Measurements from ENCODE around the gene TMC7. TPM values are rescaled to one million over a fixed set of nuclear protein-coding genes. Genes with fewer than 3 reads are reported as not detected.
"Not testable (repeated sequence)": the region's sequence is repeated elsewhere in the genome, so short reads cannot be mapped to it uniquely, and the experiment has no call there.

TMC7 gene
- total RNA-seq: 1.9 TPM
- long read RNA-seq, partial matches to known transcripts: 0 of 3 reads
- long read RNA-seq, other reads (novel, unspliced or antisense): 3 of 3 reads

- DNase-seq (ENCODE audit: low spot score): peak; percentile 89
- intact Hi-C loops (cut with DNase I): loop anchor here (2.0 to 5.0 kb wide), 2 partner anchors 89 to 394 kb away; no protein-coding TSS in a partner anchor
Observed at GRCh38 chr16:18983565-18984434, at the start of gene TMC7. TMC7 (plus strand) TSS chr16:18983934; CDS start chr16:18984064, 130 bp downstream.

GRCh38 chr16:18936727-18937340 lies 46.9 kb upstream of the TMC7 start:
- DNase-seq (ENCODE audit: low spot score): no peak
- intact Hi-C loops (cut with DNase I): no loop called here

DNA sequence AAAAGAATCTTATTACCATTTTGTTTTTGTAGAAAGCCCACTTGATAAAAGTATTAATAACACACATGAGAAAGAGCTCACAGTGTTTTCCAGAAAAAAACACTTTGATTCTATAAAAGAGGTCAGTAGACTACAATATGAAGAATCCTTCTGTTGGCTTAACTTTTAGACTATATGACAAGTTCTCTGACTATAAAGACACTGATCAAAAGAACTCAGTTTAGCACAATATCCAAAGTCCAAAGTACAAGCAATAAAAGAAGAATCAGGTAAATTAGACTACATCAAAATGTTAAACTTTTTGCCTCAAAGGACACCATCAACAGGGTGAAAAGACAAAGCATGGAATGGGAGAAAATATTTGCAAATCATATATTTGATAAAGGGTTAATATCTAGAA lies 46.3 kb upstream of the TMC7 start:
- DNase-seq (ENCODE audit: low spot score): no peak
- intact Hi-C loops (cut with DNase I): no loop called here

DNA sequence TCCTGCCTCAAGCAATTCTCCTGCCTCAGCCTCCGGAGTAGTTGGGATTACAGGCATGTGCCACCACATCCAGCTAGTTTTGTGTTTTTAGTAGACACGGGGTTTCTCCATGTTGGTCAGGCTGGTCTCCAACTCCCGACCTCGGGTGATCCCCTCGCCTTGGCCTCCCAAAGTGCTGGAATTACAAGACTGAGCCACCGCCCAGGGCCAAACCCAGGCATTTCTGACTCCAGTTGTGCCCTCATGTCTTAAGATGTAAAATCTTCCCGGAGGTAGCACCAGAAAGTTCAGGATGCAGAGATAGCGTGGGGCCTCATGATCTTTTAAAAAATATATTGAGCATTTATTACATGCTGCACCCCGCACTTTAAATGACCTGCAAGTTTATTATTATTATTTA lies 44.7 kb upstream of the TMC7 start:
- intact Hi-C loops (cut with DNase I): no loop called here
- no peak for DNase-seq (ENCODE audit: low spot score)

DNA sequence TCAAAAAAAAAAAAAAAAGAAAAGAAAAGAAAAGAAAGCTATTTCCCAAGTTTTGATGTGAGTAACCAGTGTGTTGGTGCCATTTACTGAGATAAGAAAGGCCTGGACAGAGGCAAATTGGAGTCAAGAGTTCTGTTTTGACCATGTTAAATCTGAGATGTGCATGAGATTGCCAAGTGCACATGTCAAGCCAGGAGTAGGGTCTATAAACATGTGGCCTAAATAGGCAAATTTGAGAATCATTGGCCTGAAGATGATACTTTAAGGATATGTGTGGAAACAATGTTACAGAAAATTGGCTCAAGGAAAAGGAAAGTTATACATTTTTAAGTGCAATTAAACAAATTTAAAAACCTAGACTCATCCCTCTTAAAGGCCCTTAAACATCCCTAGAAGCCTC lies 42.3 kb upstream of the TMC7 start:
- intact Hi-C loops (cut with DNase I): no loop called here
- no peak for DNase-seq (ENCODE audit: low spot score)

- intact Hi-C loops (cut with DNase I): no loop called here
Observed at GRCh38 chr16:18942061-18942460, 41.7 kb upstream of the TMC7 start.

DNA sequence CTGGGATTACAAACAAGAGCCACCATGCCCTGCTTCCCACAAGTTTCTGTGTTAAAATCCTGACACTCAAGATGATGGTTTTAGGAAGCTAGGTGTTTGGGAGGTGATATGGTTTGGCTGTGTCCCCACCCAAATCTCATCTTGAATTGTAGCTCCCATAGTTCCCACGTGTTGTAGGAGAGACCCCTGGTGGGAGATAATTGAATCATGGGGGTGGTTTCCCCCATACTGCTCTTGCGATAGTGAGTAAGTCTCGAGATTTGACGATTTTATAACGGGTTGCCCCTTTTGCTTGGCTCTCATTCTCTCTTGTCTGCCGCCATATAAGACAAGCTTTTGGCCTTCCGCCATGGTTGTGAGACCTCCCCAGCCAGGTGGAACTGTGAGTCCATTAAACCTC lies 40.3 kb upstream of the TMC7 start:
- intact Hi-C loops (cut with DNase I): no loop called here
- no peak for DNase-seq (ENCODE audit: low spot score)

More at GRCh38 chr16:18942061-18942460, 41.7 kb upstream of the TMC7 start:
- DNase-seq (ENCODE audit: low spot score): no peak

DNA sequence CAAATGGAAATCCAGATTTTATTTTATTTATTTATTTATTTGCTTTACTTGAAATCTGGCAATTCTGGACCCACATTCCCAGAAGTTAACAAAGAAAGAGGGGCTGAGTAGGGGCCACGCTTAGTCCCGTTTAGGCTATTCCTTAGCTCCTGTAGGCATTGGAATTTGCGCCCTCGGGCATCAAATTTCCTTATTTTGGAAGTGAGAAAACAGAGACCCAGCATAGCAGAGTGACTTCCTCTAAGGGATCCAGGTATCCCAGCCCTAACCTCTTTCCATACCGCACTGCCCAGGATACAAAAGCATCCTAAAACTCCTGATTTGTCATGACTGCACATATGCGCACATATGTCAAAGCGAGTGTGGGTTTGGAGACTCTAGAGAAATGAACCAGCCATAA lies 38.5 kb upstream of the TMC7 start:
- intact Hi-C loops (cut with DNase I): no loop called here
- DNase-seq (ENCODE audit: low spot score): no peak

DNA sequence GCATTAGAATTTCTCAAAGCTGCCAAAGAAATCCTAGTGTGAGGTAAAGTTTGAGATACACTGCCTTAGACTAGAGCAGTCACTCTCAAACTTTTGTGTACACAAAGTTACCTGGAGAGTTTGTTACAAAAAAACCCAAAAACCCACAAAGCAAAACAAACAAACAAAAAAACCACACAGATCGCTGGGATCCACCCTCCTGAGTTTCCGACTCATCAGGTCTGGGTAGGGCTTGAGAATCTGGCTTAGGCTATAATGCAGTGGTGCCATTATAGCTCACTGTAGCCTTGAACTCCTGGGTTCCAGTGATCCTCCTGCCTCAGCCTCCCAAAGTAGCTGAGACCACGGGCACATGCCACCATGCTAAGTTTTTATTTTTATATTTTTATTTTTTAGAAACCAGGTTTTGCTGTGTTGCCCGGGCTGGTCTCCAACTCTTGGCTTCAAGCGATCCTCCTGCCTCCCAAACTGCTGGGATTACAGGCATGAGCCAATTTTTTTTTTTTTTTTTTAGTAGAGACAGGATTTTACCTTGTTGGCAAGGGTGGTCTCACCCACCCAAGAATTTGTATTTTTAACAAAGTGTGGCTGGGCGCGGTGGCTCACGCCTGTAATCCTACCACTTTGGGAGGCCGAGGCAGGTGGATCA lies 35.2 kb upstream of the TMC7 start:
- intact Hi-C loops (cut with DNase I): no loop called here
- no peak for DNase-seq (ENCODE audit: low spot score)

- intact Hi-C loops (cut with DNase I): no loop called here
- no peak for DNase-seq (ENCODE audit: low spot score)
Observed at GRCh38 chr16:18950469-18951185, 33.1 kb upstream of the TMC7 start.

GRCh38 chr16:18953547-18953946 lies 30.2 kb upstream of the TMC7 start:
- intact Hi-C loops (cut with DNase I): no loop called here
- DNase-seq (ENCODE audit: low spot score): no peak

- intact Hi-C loops (cut with DNase I): not testable (repeated sequence)
Observed at GRCh38 chr16:18955874-18956580, 27.7 kb upstream of the TMC7 start.

DNA sequence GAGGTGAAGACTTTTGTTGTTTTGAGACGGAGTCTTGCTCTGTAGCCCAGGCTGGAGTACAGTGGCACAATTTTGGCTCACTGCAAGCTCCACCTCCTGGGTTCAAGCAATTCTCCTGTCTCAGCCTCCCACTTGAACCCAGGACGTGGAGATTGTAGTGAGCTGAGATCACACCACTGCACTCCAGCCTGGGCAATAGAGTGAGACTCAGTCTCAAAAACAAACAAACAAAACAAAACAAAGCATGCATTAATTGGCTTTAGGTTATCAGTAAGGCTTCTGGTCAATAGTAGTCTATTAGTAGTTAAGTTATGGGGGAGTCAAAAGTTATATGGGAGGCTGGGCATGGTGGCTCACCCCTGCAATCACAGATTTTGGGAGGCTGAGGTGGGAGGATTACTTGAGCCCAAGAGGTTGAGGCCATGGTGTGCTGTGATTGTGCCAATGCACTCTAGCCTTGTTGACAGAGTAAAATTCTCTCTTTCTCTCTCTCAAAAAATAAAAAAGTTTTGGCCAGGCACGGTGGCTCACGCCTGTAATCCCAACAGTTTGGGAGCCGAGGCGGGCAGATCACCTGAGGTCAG lies 27.0 kb upstream of the TMC7 start:
- intact Hi-C loops (cut with DNase I); DNase-seq (ENCODE audit: low spot score): not testable (repeated sequence)

More at GRCh38 chr16:18955874-18956580, 27.7 kb upstream of the TMC7 start:
- DNase-seq (ENCODE audit: low spot score): not testable (repeated sequence)

GRCh38 chr16:18958621-18959029 lies 25.1 kb upstream of the TMC7 start:
- no peak for DNase-seq (ENCODE audit: low spot score)
- intact Hi-C loops (cut with DNase I): no loop called here

DNA sequence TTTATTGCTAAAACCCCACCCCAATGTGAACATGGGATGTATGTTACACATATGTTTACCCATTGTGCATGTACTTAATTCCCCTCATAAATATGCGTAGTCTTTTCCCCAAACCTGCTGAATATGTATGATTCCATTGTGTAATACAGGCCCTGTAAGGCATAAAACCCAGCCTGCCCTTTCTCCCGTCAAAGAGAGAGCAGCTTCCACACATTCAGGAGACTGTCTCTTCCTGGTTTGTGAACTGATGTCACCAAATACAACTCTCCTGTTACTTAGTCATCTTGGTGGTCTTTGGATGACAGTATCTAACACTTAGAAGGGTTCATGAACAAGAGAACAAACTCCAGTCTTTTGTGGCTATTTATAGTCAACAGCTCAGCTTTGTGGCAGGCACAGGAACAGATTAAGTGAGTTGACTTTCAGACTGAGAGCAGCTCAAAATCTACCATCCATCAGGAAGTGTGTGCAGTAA lies 24.7 kb upstream of the TMC7 start:
- intact Hi-C loops (cut with DNase I): no loop called here
- no peak for DNase-seq (ENCODE audit: low spot score)

GRCh38 chr16:18965555-18965954 lies 18.2 kb upstream of the TMC7 start:
- intact Hi-C loops (cut with DNase I): no loop called here

DNA sequence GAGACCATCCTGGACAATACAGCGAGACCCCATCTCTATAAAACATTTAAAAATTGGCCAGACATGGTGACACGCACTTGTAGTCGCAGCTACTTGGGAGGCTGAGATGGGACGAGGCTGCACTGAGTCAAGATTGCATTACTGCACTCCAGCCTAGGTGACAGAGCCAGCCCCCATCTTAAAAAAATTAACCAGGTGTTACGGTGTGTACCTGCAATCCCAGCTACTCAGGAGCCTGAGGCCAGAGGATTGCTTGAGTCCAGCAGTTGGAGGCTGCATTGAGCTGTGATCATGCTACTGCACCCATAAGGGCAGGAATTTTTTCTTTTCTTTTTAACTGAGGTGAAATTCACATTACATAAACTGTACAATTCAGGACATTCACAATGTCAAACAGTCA lies 16.9 kb upstream of the TMC7 start:
- intact Hi-C loops (cut with DNase I): no loop called here

More at GRCh38 chr16:18965555-18965954, 18.2 kb upstream of the TMC7 start:
- no peak for DNase-seq (ENCODE audit: low spot score)

DNA sequence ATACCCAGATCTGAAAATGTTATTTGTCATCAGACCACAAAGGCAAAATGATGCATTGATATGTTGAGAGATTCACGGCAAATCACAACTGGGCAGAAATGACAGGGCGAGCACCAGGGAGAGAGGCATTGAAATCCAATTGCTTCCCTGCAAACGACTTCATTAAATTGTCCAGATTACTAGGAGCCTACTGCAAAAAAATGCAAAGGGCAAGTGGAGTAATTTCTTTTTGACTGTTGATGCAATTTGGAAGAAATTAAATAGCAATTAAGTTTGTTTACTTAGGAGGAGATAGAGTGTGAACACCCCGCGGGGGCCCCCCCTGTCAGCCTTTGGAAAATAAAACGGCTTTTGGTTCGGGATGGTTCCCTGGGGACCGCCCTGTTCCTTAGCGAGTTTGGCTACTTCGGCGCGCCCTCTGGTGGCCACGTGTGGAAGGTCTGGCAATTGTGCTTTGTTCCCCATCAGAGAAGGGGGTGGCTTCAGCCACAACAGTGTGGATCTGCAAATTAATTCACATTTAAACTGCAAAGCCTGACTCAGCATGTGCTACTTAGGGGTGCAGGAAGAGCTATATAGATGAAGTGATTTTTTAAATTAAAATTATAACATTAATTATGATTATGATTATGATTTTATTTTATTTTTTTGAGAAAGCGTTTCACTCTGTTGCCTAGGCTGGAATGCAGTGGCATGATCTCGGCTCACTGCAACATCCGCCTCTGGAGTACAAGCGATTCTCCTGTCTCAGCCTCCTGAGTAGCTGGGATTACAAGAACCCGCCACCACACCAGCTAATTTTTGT lies 14.5 kb upstream of the TMC7 start:
- peak; percentile 92 for DNase-seq (ENCODE audit: low spot score)
- intact Hi-C loops (cut with DNase I): no loop called here

More for the DNA sequence above, 16.9 kb upstream of the TMC7 start:
- no peak for DNase-seq (ENCODE audit: low spot score)

All from cardiac septum (tissue), 1 donor.